NT2/D1 (cell line): Measurements from ENCODE around the gene WDR70.

Experiments used
- SUZ12 ChIP-seq: IDR thresholded peaks from 2 replicates; pipeline ENCODE4 v1.6.1; 2011; ENCODE audit not compliant: insufficient read length, insufficient read depth; ENCODE audit errors: extremely low read depth
- YY1 ChIP-seq: IDR thresholded peaks from 2 replicates; pipeline ENCODE4 v1.6.1; 2011; ENCODE audit not compliant: insufficient read length, insufficient read depth

- no peak for TF ChIP-seq YY1
- TF ChIP-seq SUZ12: no peak
Observed at GRCh38 chr5:37400501-37400900, 21.4 kb downstream of the WDR70 start.
